ENCODE results near the gene KIF25. TPM values are rescaled to one million over a fixed set of nuclear protein-coding genes. Genes with fewer than 3 reads are reported as not detected.

KIF25 gene
- total RNA-seq, 4 donors from 2014 or later, result 0.16 to 1.0 TPM; not detected in 2

DNA sequence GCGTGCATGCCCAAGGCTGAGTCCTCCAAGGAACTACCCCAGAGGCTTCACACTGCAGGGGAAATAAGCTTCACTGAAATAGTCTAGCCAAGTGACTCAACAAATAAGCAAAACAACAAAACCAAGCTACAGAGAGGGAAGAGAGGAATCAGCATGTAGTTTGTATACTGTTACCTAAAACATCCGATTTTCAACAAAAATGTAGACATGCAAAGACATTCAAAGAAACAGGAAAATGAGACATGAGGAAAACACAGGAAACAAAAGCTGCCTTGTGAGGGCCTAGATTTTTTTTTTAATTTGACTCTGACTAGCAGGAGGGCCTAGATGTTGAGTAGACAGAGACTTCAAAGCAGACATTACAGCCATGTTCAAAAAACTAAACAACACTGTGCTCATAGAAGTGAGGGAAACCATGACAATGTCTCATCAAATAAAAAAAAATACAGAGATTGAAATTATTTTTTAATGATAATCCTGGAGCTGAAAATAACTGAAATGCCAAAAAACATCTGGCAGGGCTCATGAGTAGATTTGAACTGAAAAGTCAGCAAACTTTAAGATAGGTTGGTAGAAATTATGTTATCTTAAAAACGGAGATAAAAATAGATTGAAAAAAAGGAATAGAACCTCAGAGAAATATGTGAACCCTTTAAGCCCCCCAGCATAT lies 16.4 kb upstream of the KIF25 start:
- Histone ChIP-seq H3K9me3 (no peaks in the 10 kb centered on the region), H3K4me1 (no peaks in the 10 kb centered on the region), H3K4me3 (no peak overlapping the region), H3K27me3 (no peaks in the 10 kb centered on the region), H3K36me3 (no peaks in the 10 kb centered on the region), H3K27ac (no peak overlapping the region)
- in situ Hi-C loops (cut with MboI; ENCODE audit: low sequenced_read_pairs in 4 of 4) (no loop called here), intact Hi-C loops (cut with DNase I; ENCODE audit: low total_unique reads) (no loop called here)
- DNase-seq (no peak), ATAC-seq (no peak)
- TF ChIP-seq POLR2A (IDR thresholded peaks at IDR 0.05), result no peak
- TF ChIP-seq, protein P1, sequence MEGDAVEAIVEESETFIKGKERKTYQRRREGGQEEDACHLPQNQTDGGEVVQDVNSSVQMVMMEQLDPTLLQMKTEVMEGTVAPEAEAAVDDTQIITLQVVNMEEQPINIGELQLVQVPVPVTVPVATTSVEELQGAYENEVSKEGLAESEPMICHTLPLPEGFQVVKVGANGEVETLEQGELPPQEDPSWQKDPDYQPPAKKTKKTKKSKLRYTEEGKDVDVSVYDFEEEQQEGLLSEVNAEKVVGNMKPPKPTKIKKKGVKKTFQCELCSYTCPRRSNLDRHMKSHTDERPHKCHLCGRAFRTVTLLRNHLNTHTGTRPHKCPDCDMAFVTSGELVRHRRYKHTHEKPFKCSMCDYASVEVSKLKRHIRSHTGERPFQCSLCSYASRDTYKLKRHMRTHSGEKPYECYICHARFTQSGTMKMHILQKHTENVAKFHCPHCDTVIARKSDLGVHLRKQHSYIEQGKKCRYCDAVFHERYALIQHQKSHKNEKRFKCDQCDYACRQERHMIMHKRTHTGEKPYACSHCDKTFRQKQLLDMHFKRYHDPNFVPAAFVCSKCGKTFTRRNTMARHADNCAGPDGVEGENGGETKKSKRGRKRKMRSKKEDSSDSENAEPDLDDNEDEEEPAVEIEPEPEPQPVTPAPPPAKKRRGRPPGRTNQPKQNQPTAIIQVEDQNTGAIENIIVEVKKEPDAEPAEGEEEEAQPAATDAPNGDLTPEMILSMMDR (IDR thresholded peaks at IDR 0.05 in 4 of 5, conservative IDR thresholded peaks at IDR 0.05 in 1 of 5), result no peak

DNA sequence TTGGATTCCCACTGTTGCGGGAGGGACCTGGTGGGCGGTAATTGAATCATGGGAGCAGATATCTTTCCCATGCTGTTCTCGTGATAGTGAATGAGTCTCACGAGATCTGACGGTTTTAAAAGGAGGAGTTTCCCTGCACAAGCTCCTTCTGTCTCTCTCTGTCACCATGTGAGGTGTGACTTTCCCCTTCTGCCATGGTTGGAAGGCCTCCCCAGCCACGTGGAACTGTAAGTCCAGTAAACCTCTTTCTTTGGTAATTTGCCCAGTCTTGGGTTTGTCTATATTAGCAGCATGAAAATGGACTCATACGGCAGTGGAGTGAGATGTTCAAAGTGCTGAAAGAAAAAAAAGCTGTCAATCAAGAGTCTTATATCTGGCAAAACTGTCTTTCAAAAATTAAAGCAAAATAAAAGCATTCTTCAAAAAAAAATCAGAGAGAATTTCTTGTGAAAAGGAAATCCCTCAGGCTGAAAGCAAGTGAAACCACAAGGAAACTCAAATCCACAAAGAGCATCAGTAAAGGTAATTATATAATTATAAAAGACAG lies 15.5 kb upstream of the KIF25 start:
- no peak overlapping the region for H3K27ac ChIP-seq

DNA sequence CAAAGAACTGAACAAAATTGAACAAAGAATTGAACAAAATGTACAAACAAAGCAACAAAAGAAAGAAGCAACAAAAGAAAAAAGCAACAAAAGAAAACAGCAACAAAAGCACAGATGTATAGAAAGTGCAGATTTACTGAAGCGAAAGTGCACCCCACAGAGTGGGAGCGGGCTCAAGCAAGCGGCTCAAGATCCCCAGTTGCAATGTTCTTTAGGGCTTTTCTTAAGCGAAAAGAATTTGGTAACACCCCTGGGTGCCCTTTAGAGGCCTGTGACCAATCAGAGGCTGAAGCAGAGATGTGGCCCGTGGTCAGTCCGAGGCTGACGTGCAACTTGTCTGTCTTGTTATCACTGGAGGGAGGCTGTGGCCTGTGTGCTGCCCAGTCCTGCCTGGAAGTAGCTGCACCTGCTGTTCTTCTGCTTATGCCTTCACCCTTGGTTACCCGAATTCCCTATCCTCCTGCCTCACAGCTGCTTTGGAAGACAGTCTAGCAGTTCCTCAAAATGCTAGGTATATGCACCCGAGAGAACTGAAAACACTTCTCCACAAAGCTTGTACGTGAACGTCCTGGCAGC lies 13.2 kb upstream of the KIF25 start:
- ATAC-seq (no peak), DNase-seq (no peak)
- Histone ChIP-seq H3K9me3 (no peaks in the 10 kb centered on the region), H3K4me3 (no peak overlapping the region), H3K27ac (no peak overlapping the region), H3K27me3 (no peaks in the 10 kb centered on the region), H3K36me3 (no peaks in the 10 kb centered on the region), H3K4me1 (no peaks in the 10 kb centered on the region)
- intact Hi-C loops (cut with DNase I; ENCODE audit: low total_unique reads), result no loop called here
- no peak for TF ChIP-seq POLR2A (IDR thresholded peaks at IDR 0.05)
- TF ChIP-seq, protein P1 (IDR thresholded peaks at IDR 0.05 in 4 of 5, conservative IDR thresholded peaks at IDR 0.05 in 1 of 5), result no peak
- in situ Hi-C loops (cut with MboI; ENCODE audit: low sequenced_read_pairs in 4 of 4), result no loop called here

More for the DNA sequence above, 15.5 kb upstream of the KIF25 start:
- intact Hi-C loops (cut with DNase I; ENCODE audit: low total_unique reads) (no loop called here), in situ Hi-C loops (cut with MboI; ENCODE audit: low sequenced_read_pairs in 4 of 4) (no loop called here)
- Histone ChIP-seq H3K27me3 (no peaks in the 10 kb centered on the region), H3K9me3 (no peaks in the 10 kb centered on the region), H3K36me3 (no peaks in the 10 kb centered on the region), H3K4me1 (no peaks in the 10 kb centered on the region), H3K4me3 (no peak overlapping the region)
- DNase-seq (no peak), ATAC-seq (no peak)
- no peak for TF ChIP-seq POLR2A (IDR thresholded peaks at IDR 0.05)
- TF ChIP-seq, protein P1 (IDR thresholded peaks at IDR 0.05 in 4 of 5, conservative IDR thresholded peaks at IDR 0.05 in 1 of 5), result no peak

DNA sequence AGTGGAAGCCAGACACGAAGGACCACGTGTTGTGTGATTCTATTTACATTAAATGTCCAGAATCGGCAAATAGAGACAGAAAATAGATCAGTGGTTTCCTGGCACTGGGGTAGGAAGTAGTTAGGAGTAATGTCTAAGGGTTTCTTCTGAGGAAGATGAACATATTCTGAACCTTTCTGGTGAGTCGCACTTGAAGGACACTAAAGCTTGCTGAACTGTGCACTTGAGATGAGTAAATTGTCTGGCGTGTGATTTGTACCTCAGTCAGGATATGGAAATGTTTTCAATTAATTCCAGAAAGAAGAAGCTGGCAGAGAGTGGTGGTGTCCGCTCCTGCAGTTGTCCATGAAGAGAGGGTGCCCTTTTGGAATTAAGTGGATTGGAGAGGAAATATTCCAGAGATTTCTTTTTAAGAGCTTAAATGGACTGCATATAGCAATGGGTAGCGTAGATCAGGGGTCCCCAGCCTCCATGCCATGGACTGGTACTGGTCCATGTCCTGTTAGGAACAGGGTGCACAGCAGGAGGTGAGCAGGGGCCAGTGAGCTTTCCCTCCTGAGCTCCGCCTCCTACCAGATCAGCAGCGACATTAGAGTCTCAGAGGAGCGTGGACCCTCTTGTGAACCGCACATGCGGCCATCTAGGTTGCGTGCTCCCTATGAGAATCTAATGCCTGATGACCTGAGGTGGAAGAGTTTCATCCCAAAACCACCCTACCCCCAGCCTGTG lies 12.4 kb upstream of the KIF25 start:
- ATAC-seq, result no peak
- Histone ChIP-seq H3K4me3 (no peak overlapping the region), H3K27ac (no peak overlapping the region), H3K27me3 (no peaks in the 10 kb centered on the region), H3K9me3 (no peaks in the 10 kb centered on the region), H3K36me3 (no peaks in the 10 kb centered on the region), H3K4me1 (no peaks in the 10 kb centered on the region)
- in situ Hi-C loops (cut with MboI; ENCODE audit: low sequenced_read_pairs in 4 of 4), result no loop called here
- no peak for DNase-seq
- intact Hi-C loops (cut with DNase I; ENCODE audit: low total_unique reads), result no loop called here
- TF ChIP-seq, protein P1 (IDR thresholded peaks at IDR 0.05 in 4 of 5, conservative IDR thresholded peaks at IDR 0.05 in 1 of 5), result no peak
- TF ChIP-seq POLR2A (IDR thresholded peaks at IDR 0.05), result no peak

All from gastrocnemius medialis (tissue), 4 donors.